GM23338 (cell line): ENCODE measurements around the gene C7orf25.

ENCODE experiments used
- CREB1 ChIP-seq: fragments of 250-450 bp; sonication (Bioruptor Pico); IDR thresholded peaks from 2 replicates; pipeline ENCODE4 v1.5.0; 2020; ENCODE audit warnings: low read depth, mild to moderate bottlenecking, moderate library complexity
- CTCF ChIP-seq, 2 experiments: fragments of 200-600 bp in 1 of 2; sonication (generic) in 1 of 2; conservative IDR thresholded peaks; 2 replicates each; pipeline versions ENCODE4 v1.5.1 to v1.6.1; 2016 to 2017; ENCODE audit warnings: antibody characterized with exemption in 2 of 2, low read depth in 2 of 2, mild to moderate bottlenecking in 2 of 2, moderate library complexity in 1 of 2
- ETS1 ChIP-seq: IDR thresholded peaks from 2 replicates; pipeline ENCODE4 v1.6.1; 2016; ENCODE audit warnings: antibody characterized with exemption
- EZH2 ChIP-seq: fragments of 200-600 bp; sonication (generic); IDR thresholded peaks from one replicate; pipeline ENCODE4 v1.8.0; 2017; ENCODE audit warnings: antibody characterized with exemption, mild to moderate bottlenecking, low read depth; ENCODE audit not compliant: unreplicated experiment
- EZH2phosphoT487 ChIP-seq: fragments of 200-600 bp; sonication (generic); IDR thresholded peaks from one replicate; pipeline ENCODE4 v1.8.1; 2018; ENCODE audit warnings: antibody characterized with exemption; ENCODE audit not compliant: unreplicated experiment
- JUNB ChIP-seq: IDR thresholded peaks from one replicate; pipeline ENCODE4 v1.6.1; 2016; ENCODE audit warnings: antibody characterized with exemption; ENCODE audit not compliant: unreplicated experiment
- POLR2AphosphoS5 ChIP-seq: IDR thresholded peaks from 2 replicates; pipeline ENCODE4 v1.6.1; 2016; ENCODE audit warnings: antibody characterized with exemption, low read depth
- REST ChIP-seq: IDR thresholded peaks from one replicate; pipeline ENCODE4 v1.6.1; 2018; ENCODE audit warnings: antibody characterized with exemption; ENCODE audit not compliant: unreplicated experiment
- ZNF114 ChIP-seq: fragments of 250-450 bp; sonication (Bioruptor Pico); IDR thresholded peaks from 2 replicates; pipeline ENCODE4 v1.5.0; 2020; ENCODE audit warnings: mild to moderate bottlenecking, moderate library complexity
- ZNF331 ChIP-seq: fragments of 250-450 bp; sonication (Bioruptor Pico); IDR thresholded peaks from 2 replicates; pipeline ENCODE4 v1.5.0; 2020; ENCODE audit warnings: low read depth, mild to moderate bottlenecking, moderate library complexity
- ZNF462 ChIP-seq: fragments of 250-450 bp; sonication (Bioruptor Pico); IDR thresholded peaks from 2 replicates; pipeline ENCODE4 v1.5.0; 2020; ENCODE audit warnings: mild to moderate bottlenecking, moderate library complexity

- TF ChIP-seq CTCF (conservative IDR thresholded peaks at IDR 0.05; ENCODE audit: low read depth in 2 of 2) = no peak
- TF ChIP-seq EZH2 = no peak
- no peak for TF ChIP-seq ZNF331 (CRISPR knock-in tag)
- TF ChIP-seq POLR2AphosphoS5 = no peak
- no peak for TF ChIP-seq JUNB
- no peak for TF ChIP-seq EZH2phosphoT487
- TF ChIP-seq ZNF462 (CRISPR knock-in tag) = no peak
- no peak for TF ChIP-seq REST
- TF ChIP-seq CREB1 (CRISPR knock-in tag) = no peak
- TF ChIP-seq ZNF114 (CRISPR knock-in tag) = no peak
- no peak for TF ChIP-seq ETS1
Observed at GRCh38 chr7:42925630-42926029, 13.8 kb upstream of the C7orf25 start.
